ENCODE data around the gene LBR. TPM values are rescaled to one million over a fixed set of nuclear protein-coding genes. Genes with fewer than 3 reads are reported as not detected.

Gene LBR
- total and polyA plus RNA-seq, 2 experiments from 2014 or later: 50.6 to 91.3 TPM

DNA sequence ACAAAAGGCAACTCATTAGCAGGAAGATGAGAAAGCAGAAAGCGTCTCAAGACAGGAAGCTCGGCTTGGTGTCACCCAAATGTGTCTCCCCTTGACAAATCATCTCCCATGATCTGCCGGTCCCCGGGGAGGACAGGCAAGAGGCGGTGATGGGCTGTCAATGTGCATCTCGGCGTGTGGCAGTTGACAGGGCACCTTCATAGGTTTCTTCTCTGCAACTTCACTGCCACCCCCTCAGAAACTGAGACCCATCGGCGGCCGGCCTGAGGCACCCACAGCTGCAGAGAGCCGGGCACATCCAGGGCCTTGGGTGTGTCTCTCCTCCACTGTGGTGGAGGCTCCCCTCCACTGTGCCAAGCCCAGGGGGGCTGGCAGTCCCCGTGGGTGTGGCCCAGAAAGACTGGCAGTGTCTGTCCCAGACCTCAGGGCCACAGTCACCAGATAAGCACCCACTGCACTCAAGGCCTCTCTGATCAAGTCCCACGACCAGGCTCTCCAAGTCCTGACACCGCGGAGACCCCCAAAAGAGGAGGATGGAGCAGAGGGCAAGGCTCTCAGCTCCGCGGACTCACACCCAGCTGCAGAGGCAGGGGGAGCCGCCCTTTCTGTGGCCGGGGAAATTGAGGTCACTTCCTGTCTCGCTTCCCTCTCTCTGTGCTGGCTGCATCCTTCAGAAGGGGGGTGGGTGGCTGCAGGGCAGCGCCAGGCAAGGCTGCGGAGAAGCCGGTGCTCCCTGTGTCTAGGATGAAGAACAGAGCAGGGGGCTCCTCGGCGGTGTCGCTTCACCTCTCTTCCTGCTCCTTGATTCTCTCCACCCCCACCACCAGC is 39.6 kb upstream of the LBR start:
- peaks cover 31% of the 10 kb centered on the region for H3K4me1 Mint-ChIP-seq
- no peaks in the 10 kb centered on the region for H3K27me3 ChIP-seq (ENCODE audit: insufficient read depth)
- H3K4me3 ChIP-seq: no peak overlapping the region
- peaks cover 19% of the 10 kb centered on the region for H3K27me3 Mint-ChIP-seq (ENCODE audit: insufficient read depth, low read depth, poor library complexity)
- H3K4me1 ChIP-seq (ENCODE audit: insufficient read depth): peaks cover 21% of the 10 kb centered on the region
- peaks cover 8% of the 10 kb centered on the region; the same call in 1 of the 2 replicates for H3F3A ChIP-seq (replicated peaks; ENCODE audit: low read depth)
- no peaks in the 10 kb centered on the region for H3K79me2 ChIP-seq (replicated peaks; ENCODE audit: insufficient read depth)
- H3K9me2 ChIP-seq (ENCODE audit: insufficient read depth): no peaks in the 10 kb centered on the region
- no peak overlapping the region; the same call in 2 of the 3 replicates for H3K4me3 Mint-ChIP-seq
- H3K36me3 Mint-ChIP-seq (ENCODE audit: low read depth): no peaks in the 10 kb centered on the region; the same call in 2 of the 3 replicates
- ATAC-seq (no peak), DNase-seq (ENCODE audit: low spot score) (no peak)
- H3K27ac ChIP-seq (ENCODE audit: low read depth): no peak overlapping the region
- TF ChIP-seq JUNB (IDR thresholded peaks at IDR 0.05; ENCODE audit: unreplicated experiment) (no peak), CREB1 (CRISPR knock-in tag; IDR thresholded peaks at IDR 0.05; ENCODE audit: low read depth) (no peak), NANOG (IDR thresholded peaks at IDR 0.05; ENCODE audit: borderline replicate concordance) (no peak), EZH2 (IDR thresholded peaks at IDR 0.05; ENCODE audit: low read depth, unreplicated experiment) (no peak), EZH2phosphoT487 (IDR thresholded peaks at IDR 0.05; ENCODE audit: unreplicated experiment) (no peak), ZNF114 (CRISPR knock-in tag; IDR thresholded peaks at IDR 0.05) (no peak), ZNF331 (CRISPR knock-in tag; IDR thresholded peaks at IDR 0.05; ENCODE audit: low read depth) (no peak), POLR2AphosphoS5 (IDR thresholded peaks at IDR 0.05; ENCODE audit: low read depth) (no peak)
- TF ChIP-seq, protein P1, sequence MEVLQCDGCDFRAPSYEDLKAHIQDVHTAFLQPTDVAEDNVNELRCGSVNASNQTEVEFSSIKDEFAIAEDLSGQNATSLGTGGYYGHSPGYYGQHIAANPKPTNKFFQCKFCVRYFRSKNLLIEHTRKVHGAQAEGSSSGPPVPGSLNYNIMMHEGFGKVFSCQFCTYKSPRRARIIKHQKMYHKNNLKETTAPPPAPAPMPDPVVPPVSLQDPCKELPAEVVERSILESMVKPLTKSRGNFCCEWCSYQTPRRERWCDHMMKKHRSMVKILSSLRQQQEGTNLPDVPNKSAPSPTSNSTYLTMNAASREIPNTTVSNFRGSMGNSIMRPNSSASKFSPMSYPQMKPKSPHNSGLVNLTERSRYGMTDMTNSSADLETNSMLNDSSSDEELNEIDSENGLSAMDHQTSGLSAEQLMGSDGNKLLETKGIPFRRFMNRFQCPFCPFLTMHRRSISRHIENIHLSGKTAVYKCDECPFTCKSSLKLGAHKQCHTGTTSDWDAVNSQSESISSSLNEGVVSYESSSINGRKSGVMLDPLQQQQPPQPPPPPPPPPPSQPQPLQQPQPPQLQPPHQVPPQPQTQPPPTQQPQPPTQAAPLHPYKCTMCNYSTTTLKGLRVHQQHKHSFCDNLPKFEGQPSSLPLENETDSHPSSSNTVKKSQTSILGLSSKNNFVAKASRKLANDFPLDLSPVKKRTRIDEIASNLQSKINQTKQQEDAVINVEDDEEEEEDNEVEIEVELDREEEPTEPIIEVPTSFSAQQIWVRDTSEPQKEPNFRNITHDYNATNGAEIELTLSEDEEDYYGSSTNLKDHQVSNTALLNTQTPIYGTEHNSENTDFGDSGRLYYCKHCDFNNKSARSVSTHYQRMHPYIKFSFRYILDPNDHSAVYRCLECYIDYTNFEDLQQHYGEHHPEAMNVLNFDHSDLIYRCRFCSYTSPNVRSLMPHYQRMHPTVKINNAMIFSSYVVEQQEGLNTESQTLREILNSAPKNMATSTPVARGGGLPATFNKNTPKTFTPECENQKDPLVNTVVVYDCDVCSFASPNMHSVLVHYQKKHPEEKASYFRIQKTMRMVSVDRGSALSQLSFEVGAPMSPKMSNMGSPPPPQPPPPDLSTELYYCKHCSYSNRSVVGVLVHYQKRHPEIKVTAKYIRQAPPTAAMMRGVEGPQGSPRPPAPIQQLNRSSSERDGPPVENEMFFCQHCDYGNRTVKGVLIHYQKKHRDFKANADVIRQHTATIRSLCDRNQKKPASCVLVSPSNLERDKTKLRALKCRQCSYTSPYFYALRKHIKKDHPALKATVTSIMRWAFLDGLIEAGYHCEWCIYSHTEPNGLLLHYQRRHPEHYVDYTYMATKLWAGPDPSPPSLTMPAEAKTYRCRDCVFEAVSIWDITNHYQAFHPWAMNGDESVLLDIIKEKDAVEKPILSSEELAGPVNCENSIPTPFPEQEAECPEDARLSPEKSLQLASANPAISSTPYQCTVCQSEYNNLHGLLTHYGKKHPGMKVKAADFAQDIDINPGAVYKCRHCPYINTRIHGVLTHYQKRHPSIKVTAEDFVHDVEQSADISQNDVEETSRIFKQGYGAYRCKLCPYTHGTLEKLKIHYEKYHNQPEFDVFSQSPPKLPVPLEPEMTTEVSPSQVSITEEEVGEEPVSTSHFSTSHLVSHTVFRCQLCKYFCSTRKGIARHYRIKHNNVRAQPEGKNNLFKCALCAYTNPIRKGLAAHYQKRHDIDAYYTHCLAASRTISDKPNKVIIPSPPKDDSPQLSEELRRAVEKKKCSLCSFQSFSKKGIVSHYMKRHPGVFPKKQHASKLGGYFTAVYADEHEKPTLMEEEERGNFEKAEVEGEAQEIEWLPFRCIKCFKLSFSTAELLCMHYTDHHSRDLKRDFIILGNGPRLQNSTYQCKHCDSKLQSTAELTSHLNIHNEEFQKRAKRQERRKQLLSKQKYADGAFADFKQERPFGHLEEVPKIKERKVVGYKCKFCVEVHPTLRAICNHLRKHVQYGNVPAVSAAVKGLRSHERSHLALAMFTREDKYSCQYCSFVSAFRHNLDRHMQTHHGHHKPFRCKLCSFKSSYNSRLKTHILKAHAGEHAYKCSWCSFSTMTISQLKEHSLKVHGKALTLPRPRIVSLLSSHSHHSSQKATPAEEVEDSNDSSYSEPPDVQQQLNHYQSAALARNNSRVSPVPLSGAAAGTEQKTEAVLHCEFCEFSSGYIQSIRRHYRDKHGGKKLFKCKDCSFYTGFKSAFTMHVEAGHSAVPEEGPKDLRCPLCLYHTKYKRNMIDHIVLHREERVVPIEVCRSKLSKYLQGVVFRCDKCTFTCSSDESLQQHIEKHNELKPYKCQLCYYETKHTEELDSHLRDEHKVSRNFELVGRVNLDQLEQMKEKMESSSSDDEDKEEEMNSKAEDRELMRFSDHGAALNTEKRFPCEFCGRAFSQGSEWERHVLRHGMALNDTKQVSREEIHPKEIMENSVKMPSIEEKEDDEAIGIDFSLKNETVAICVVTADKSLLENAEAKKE (CRISPR knock-in tag; IDR thresholded peaks at IDR 0.05): no peak
- TF ChIP-seq, protein P2, sequence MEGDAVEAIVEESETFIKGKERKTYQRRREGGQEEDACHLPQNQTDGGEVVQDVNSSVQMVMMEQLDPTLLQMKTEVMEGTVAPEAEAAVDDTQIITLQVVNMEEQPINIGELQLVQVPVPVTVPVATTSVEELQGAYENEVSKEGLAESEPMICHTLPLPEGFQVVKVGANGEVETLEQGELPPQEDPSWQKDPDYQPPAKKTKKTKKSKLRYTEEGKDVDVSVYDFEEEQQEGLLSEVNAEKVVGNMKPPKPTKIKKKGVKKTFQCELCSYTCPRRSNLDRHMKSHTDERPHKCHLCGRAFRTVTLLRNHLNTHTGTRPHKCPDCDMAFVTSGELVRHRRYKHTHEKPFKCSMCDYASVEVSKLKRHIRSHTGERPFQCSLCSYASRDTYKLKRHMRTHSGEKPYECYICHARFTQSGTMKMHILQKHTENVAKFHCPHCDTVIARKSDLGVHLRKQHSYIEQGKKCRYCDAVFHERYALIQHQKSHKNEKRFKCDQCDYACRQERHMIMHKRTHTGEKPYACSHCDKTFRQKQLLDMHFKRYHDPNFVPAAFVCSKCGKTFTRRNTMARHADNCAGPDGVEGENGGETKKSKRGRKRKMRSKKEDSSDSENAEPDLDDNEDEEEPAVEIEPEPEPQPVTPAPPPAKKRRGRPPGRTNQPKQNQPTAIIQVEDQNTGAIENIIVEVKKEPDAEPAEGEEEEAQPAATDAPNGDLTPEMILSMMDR (conservative IDR thresholded peaks at IDR 0.05; ENCODE audit: low read depth in 2 of 2): no peak
- H3K36me3 ChIP-seq (ENCODE audit: insufficient read depth): no peaks in the 10 kb centered on the region
- no peak overlapping the region; the same call in 1 of the 2 replicates for H2AFZ ChIP-seq
- H3K4me2 ChIP-seq: no peak overlapping the region
- H3K9me3 Mint-ChIP-seq: no peaks in the 10 kb centered on the region
- H3K27ac Mint-ChIP-seq: no peak overlapping the region
- H4K20me1 ChIP-seq (replicated peaks; ENCODE audit: insufficient read depth): no peaks in the 10 kb centered on the region

All from GM23338 (cell line).